Activated naive CD8-positive, alpha-beta T cell treated with anti-CD3 and anti-CD28 coated beads, Interleukin-2, amount 50 U/mL, for 24 hours (primary cell): ENCODE data around the gene PRPF19.
A peak's percentile ranks its signal among the peaks of the same experiment; 100 is the strongest.

Experiments used
- ATAC-seq: fragments of 150-1000 bp; cut with Tn5 transposase; one replicate; pipeline ENCODE4 v1.10.0; 2021
- DNase-seq: peaks from one replicate; pipeline ENCODE4 v3.0.0; 2021
- H3K27ac Mint-ChIP-seq: one replicate; pipeline ENCODE4 v1.8.0; 2021; ENCODE audit warnings: mild to moderate bottlenecking, mixed read lengths
- H3K27me3 Mint-ChIP-seq: one replicate; pipeline ENCODE4 v1.8.0; 2021; ENCODE audit warnings: mixed read lengths
- H3K36me3 Mint-ChIP-seq: one replicate; pipeline ENCODE4 v1.8.0; 2021; ENCODE audit warnings: low read depth, mixed read lengths
- H3K4me1 Mint-ChIP-seq: one replicate; pipeline ENCODE4 v1.8.0; 2021; ENCODE audit warnings: mixed read lengths
- H3K4me3 Mint-ChIP-seq: one replicate; pipeline ENCODE4 v1.8.0; 2021; ENCODE audit warnings: mild to moderate bottlenecking, moderate library complexity, mixed read lengths
- H3K9me3 Mint-ChIP-seq: one replicate; pipeline ENCODE4 v1.8.0; 2021; ENCODE audit warnings: mixed read lengths

PRPF19 gene

DNA sequence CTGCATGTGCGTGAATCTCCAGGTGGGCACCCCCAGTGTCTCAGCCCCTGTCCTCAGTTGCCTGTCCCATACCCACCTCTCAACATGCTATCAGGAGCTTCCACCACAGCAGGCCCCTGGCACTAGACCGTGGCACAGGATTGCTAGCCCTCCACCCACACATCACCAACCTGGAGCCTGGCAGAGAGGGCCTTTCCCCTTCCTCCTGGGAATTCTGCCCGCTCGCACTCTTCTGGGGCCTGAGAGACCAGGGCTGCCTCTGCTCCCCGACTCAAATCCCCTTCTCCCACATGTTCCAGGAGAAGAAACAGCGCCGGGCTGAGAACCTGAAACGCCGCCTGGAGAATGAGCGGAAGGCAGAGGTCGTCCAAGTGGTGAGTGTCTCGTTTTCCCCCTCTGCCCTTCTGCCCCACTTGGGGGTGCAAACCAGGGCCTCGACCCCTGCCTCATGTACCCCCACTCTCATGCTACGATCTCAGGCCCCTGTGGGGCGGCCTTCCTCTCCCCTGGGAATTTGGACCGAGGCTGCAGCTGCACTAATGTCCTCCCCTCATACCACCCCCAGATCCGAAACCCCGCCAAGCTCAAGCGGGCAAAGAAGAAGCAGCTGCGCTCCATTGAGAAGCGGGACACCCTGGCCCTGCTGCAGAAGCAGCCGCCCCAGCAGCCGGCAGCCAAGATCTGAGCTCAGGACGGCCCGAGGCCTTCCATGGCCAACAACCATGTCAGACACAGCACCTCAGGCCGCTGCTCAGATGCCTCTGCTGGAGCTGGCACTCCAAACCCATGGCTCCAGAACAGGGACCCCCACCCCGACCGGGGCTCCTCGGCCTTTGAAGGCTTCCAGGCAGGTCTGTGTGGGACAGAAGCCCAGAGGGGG lies 56.5 kb downstream of the PRPF19 start:
- H3K27ac Mint-ChIP-seq, result no peak overlapping the region
- ATAC-seq, result no peak
- H3K9me3 Mint-ChIP-seq, result no peaks in the 10 kb centered on the region
- H3K36me3 Mint-ChIP-seq, result peaks cover 40% of the 10 kb centered on the region
- DNase-seq, result no peak
- H3K4me1 Mint-ChIP-seq, result peaks cover 13% of the 10 kb centered on the region
- no peaks in the 10 kb centered on the region for H3K27me3 Mint-ChIP-seq
- H3K4me3 Mint-ChIP-seq, result no peak overlapping the region

- no peak for DNase-seq
- peaks cover 21% of the 10 kb centered on the region for H3K4me1 Mint-ChIP-seq
- no peak overlapping the region for H3K4me3 Mint-ChIP-seq
- no peak overlapping the region for H3K27ac Mint-ChIP-seq
- H3K9me3 Mint-ChIP-seq, result no peaks in the 10 kb centered on the region
- ATAC-seq, result no peak
- peaks cover 51% of the 10 kb centered on the region for H3K36me3 Mint-ChIP-seq
- H3K27me3 Mint-ChIP-seq, result no peaks in the 10 kb centered on the region
These were observed 57.7 kb downstream of the PRPF19 start for GRCh38 chr11:60848714-60849151.

DNA sequence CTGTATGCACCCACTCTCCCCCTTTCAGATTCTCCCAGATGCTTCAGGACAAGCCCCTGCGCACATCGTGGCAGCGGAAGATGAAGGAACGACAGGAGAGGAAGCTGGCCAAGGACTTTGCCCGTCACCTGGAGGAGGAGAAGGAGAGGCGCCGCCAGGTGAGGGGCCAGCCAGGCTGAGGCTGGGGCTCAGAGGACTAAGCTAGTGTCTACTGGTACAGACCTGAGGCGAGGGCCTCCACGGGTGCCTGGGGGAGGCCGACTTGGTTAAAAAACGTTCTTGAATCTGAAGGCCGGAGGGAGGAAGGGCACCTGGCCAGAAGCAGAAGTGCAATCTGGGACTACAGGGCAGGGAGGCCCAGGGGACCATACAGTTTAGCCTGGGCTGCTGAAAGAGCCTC lies 58.5 kb downstream of the PRPF19 start:
- ATAC-seq (no peak), DNase-seq (no peak)
- no peak overlapping the region for H3K4me3 Mint-ChIP-seq
- H3K9me3 Mint-ChIP-seq, result no peaks in the 10 kb centered on the region
- H3K36me3 Mint-ChIP-seq, result peaks cover 56% of the 10 kb centered on the region
- H3K27me3 Mint-ChIP-seq, result no peaks in the 10 kb centered on the region
- H3K4me1 Mint-ChIP-seq, result peaks cover 26% of the 10 kb centered on the region
- no peak overlapping the region for H3K27ac Mint-ChIP-seq

DNA sequence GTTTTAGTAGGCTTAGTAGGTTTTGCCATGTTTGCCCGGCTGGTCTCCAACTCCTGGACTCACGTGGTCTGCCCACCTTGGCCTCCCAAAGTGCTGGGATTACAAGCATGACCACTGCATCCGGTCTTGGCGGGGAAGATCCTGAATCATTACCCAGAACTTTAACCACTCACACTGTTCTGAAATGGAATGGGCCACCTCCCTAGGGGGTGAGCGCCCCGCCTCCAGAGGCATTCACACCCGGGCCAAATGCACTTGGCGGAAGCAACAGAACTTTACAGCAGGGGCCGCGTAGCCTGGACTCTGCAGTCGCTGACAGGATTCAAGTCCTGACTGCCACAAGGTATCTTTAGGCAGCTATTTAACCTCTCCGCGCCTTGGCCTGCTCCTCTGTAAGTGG lies 59.1 kb downstream of the PRPF19 start:
- Mint-ChIP-seq H3K4me3 (no peak overlapping the region), H3K36me3 (peaks cover 60% of the 10 kb centered on the region), H3K27ac (no peak overlapping the region), H3K4me1 (peaks cover 26% of the 10 kb centered on the region), H3K9me3 (no peaks in the 10 kb centered on the region), H3K27me3 (no peaks in the 10 kb centered on the region)
- ATAC-seq (no peak), DNase-seq (no peak)

- Mint-ChIP-seq H3K9me3 (no peaks in the 10 kb centered on the region), H3K4me1 (peaks cover 37% of the 10 kb centered on the region), H3K27ac (peak overlapping the region; percentile 70), H3K36me3 (peaks cover 48% of the 10 kb centered on the region), H3K27me3 (no peaks in the 10 kb centered on the region), H3K4me3 (peak overlapping the region; percentile 88)
- no peak for DNase-seq
- no peak for ATAC-seq
These were observed 61.0 kb downstream of the PRPF19 start for GRCh38 chr11:60845338-60845737.

DNA sequence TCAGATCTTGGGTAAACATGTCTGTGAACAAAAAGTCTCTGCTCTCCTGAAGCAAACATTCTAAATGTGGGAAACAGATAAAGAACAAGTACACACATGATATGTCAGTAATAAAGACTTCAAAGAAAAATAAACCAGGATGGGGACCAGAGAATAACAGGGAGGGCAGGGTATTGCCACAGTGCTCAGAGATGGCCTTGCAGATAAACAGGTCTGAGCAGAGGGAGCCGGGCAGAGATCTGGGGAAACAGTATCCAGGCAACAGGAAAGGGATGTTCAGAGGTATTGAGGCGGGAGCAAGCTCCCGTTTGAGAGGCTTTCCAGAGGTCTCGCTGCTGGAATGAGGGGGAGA lies 61.5 kb downstream of the PRPF19 start:
- Mint-ChIP-seq H3K27me3 (no peaks in the 10 kb centered on the region), H3K4me1 (peaks cover 37% of the 10 kb centered on the region), H3K9me3 (no peaks in the 10 kb centered on the region), H3K27ac (peak overlapping the region; percentile 70), H3K4me3 (peak overlapping the region; percentile 88), H3K36me3 (peaks cover 48% of the 10 kb centered on the region)
- no peak for ATAC-seq
- DNase-seq, result no peak

DNA sequence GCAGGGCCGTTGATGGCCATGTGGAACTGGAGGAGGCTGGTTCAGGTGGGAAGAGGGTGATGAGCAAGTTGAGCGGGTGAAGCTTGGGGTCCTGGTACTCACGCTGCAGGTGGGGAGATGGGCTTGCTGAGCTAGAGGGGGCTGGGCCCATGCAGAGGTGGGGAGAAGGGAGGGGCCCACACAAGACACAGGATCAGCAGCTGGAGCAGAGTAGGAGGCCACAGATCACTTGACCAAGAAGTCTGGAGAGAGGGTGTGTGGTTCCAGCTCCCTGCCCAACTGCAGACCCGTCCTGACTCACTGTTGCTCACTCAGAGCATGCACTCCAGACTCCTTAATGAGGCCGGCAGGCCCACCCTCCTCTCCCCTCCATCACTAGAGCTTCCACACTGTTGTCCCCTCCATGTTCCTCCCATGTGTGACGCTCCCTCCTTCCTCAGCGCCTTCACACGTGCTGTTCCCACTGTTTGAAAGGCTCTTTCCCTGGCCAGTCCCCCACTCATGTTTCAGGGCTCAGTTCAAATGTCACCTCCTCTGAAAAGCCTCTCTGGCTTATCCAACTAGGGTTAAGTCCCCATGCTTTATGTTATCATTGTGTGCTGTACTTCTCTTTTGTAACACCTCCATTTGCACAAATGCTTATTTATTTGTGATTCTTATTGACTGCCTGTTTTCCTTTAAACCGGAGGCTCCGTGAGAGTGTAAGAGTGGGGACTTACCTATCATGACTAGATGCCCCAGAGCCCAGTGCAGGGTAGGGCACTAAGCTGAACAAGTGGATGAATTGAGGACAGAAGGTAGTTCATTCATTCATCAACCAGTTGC lies 62.1 kb downstream of the PRPF19 start:
- Mint-ChIP-seq H3K27me3 (no peaks in the 10 kb centered on the region), H3K4me3 (peak overlapping the region; percentile 88), H3K36me3 (peaks cover 48% of the 10 kb centered on the region), H3K9me3 (no peaks in the 10 kb centered on the region), H3K27ac (peak overlapping the region; percentile 97), H3K4me1 (peaks cover 37% of the 10 kb centered on the region)
- no peak for DNase-seq
- peak; percentile 21 for ATAC-seq

DNA sequence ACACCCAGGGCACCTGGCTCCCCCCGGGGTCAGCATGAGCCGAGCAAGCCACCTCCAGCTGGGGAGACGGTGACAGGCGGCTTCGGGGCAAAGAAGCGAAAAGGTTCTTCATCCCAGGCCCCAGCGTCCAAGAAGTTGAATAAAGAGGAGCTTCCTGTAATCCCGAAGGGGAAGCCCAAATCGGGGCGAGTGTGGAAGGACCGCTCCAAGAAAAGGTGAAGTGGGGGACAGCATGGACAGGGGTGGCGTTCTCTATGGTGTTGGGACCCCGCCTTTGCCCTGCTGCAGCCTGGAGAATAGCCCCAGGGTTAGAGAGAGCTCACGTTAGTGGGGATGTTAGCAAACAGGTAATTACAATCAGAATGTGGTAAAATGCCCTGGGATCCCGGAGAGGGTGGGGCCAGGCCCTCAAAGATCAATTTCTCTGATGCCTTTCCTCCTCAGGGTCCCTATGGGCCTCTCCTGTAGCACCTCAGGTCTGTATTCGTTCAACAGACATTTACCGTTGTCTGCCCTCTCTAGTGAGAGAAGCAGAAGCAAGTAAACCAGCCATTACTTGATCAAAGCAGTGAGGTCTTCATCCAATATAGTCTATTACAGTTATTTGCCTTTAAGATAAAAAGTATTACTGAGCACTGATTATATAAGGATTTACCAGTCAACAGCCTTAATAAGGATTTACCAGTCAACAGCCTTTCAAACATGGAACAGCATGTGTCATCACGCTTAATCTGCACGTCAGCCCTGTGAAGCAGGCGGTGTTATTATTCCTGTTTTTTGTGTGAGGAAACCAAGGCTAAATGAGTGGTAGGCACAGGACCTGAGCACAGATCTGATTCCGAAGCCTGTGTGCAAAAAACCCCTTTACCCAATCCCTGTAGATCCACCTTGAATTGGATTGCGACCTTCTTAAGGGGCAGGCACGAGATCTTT lies 63.5 kb downstream of the PRPF19 start:
- no peak for DNase-seq

DNA sequence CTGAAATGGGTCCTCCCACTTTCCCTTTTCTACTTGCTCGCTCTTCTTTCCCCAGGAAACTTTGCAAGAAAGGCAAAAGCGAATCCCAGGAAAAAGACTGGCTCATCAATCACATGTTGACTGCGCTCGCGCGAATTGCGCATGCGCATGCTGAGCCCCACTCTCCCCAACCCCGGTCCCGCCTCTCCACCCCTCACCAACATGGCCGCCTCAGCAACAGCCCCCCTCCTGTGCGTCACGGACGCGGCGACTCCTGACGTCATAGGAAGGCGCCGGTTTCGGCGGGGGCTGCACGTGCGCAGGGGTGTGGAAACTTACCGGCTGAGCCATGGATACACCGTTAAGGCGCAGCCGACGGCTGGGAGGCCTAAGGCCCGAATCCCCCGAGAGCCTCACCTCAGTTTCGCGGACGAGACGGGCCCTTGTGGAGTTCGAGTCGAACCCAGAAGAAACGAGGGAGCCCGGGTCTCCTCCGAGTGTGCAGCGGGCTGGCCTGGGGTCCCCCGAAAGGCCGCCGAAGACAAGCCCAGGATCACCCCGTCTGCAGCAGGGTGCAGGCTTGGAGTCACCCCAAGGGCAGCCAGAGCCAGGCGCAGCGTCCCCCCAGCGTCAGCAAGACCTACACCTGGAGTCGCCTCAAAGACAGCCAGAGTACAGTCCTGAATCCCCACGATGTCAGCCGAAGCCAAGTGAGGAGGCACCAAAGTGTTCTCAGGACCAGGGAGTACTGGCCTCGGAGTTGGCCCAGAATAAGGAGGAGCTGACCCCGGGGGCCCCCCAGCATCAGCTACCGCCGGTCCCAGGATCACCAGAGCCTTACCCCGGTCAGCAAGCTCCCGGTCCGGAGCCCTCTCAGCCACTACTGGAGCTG lies 64.4 kb downstream of the PRPF19 start, which contains the start of gene CCDC86:
CCDC86 (plus strand) TSS at position 317 of the 871 bp plus-strand sequence; CDS start at position 329, 12 bp downstream.
- H3K27me3 Mint-ChIP-seq, result no peaks in the 10 kb centered on the region
- H3K4me1 Mint-ChIP-seq, result peaks cover 39% of the 10 kb centered on the region
- H3K4me3 Mint-ChIP-seq, result peak within 1 kb of the TSS; percentile 88
- ATAC-seq (peak; percentile 89), DNase-seq (peak; percentile 100)
- H3K9me3 Mint-ChIP-seq, result no peaks in the 10 kb centered on the region
- peak within 1 kb of the TSS; percentile 97 for H3K27ac Mint-ChIP-seq
- peaks cover 34% of the 10 kb centered on the region for H3K36me3 Mint-ChIP-seq

More for the DNA sequence above, 63.5 kb downstream of the PRPF19 start:
- ATAC-seq, result peak; percentile 1
- no peaks in the 10 kb centered on the region for H3K27me3 Mint-ChIP-seq
- no peaks in the 10 kb centered on the region for H3K9me3 Mint-ChIP-seq
- H3K27ac Mint-ChIP-seq, result peak overlapping the region; percentile 97
- H3K36me3 Mint-ChIP-seq, result peaks cover 41% of the 10 kb centered on the region
- peaks cover 37% of the 10 kb centered on the region for H3K4me1 Mint-ChIP-seq
- H3K4me3 Mint-ChIP-seq, result peak overlapping the region; percentile 88
